H1 (cell line): ENCODE data around the gene MB. TPM values are rescaled to one million over a fixed set of nuclear protein-coding genes. Genes with fewer than 3 reads are reported as not detected.

Experiments
- POLR2AphosphoS5 ChIP-seq: IDR thresholded peaks from 2 replicates; pipeline ENCODE4 v1.6.1; 2011; ENCODE audit warnings: low read depth, low read length
- POU5F1 ChIP-seq: IDR thresholded peaks from 2 replicates; pipeline ENCODE4 v1.6.1; 2011; ENCODE audit warnings: low read depth, mild to moderate bottlenecking, low read length, moderate library complexity
- SIN3A ChIP-seq, 2 experiments: IDR thresholded peaks in 1 of 2; conservative IDR thresholded peaks in 1 of 2; 2 replicates each; pipeline ENCODE4 v1.6.1; 2011 to 2012; ENCODE audit warnings: low read length in 2 of 2, improper control_type of control experiment in 1 of 2, low read depth in 1 of 2, mild to moderate bottlenecking in 1 of 2
- polyA plus RNA-seq, 7 experiments: library from polyadenylated mRNA; depleted of rRNA in 3 of 7; stranded (reverse) in 5 of 7; unstranded in 2 of 7; fragments of >200 nt in 5 of 7; fragments of 200-250 nt in 2 of 7; gene quantifications; 1 replicate in 5 of 7; 2 replicates in 1 of 7; 4 replicates in 1 of 7; pipeline versions ENCODE4 v1.2.1 to v1.2.3, GENCODE V29; 2011 to 2013; ENCODE audit warnings: missing spikeins in 2 of 7, mixed read lengths in 2 of 7
- total RNA-seq: library from RNA; stranded (reverse); fragmentation: NEBNext Ultra II Directional; extraction: Animal tissue kit (Norgen Biotek cat#: 25700); gene quantifications from 2 replicates; pipeline ENCODE4 v1.2.1, GENCODE V29; 2021

Gene MB
- total and polyA plus RNA-seq, 2 of the 8 experiments (the other 6 are each of a cell fraction or from before 2014, with no cell fraction given) = 1.5 TPM; not detected in 1

GRCh38 chr22:35620624-35621251 is 3.6 kb upstream of the MB start (continued):
- TF ChIP-seq SIN3A (conservative IDR thresholded peaks at IDR 0.05 in 1 of 2, IDR thresholded peaks at IDR 0.05 in 1 of 2; ENCODE audit: low read depth in 1 of 2, low read length in 2 of 2) (no peak), POU5F1 (no peak), POLR2AphosphoS5 (no peak)
